Fibroblast of lung (primary cell): ENCODE data around the gene TSR2.

Source experiments
- EZH2 ChIP-seq: IDR thresholded peaks from 2 replicates; pipeline ENCODE4 v1.5.1; 2012; ENCODE audit warnings: low read length, control low read depth, mild to moderate bottlenecking; ENCODE audit errors: missing control alignments
- TF ChIP-seq, protein P1 (sequence below), 2 donors: IDR thresholded peaks in 1 of 2; conservative IDR thresholded peaks in 1 of 2; 1 replicate in 1 of 2; 2 replicates in 1 of 2; pipeline ENCODE4 v1.5.1; 2011 to 2012; ENCODE audit warnings: low read length in 2 of 2, control low read depth in 1 of 2, inconsistent platforms in 1 of 2, low read depth in 1 of 2, mild to moderate bottlenecking in 1 of 2

DNA sequence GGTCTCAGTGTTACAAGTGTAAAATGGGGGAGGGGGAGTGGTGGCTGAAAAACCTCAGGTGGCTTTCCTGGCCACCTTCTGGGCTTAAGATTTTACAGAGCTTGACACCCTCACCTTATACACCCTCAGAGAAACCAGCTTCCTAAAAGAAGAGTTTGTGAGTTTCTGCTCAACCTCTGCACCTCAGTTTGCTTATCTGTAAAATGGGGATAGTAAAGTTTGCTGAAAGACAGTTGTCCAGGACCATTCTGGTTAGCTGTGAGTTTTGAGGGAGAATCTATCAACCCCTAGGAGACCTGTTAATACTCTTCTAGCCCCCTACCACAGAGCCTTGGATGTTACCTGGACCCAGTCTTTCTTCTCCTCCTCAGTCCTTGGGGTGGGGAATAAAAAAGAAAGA, 9.7 kb downstream of the TSR2 start:
- TF ChIP-seq, protein P1, sequence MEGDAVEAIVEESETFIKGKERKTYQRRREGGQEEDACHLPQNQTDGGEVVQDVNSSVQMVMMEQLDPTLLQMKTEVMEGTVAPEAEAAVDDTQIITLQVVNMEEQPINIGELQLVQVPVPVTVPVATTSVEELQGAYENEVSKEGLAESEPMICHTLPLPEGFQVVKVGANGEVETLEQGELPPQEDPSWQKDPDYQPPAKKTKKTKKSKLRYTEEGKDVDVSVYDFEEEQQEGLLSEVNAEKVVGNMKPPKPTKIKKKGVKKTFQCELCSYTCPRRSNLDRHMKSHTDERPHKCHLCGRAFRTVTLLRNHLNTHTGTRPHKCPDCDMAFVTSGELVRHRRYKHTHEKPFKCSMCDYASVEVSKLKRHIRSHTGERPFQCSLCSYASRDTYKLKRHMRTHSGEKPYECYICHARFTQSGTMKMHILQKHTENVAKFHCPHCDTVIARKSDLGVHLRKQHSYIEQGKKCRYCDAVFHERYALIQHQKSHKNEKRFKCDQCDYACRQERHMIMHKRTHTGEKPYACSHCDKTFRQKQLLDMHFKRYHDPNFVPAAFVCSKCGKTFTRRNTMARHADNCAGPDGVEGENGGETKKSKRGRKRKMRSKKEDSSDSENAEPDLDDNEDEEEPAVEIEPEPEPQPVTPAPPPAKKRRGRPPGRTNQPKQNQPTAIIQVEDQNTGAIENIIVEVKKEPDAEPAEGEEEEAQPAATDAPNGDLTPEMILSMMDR (conservative IDR thresholded peaks at IDR 0.05 in 1 of 2, IDR thresholded peaks at IDR 0.05 in 1 of 2; ENCODE audit: low read depth in 1 of 2, low read length in 2 of 2) = no peak
- TF ChIP-seq EZH2 = no peak
